RWPE1 (cell line): ENCODE measurements around the gene PRIMA1.
"Not testable (repeated sequence)": the region's sequence is repeated elsewhere in the genome, so short reads cannot be mapped to it uniquely, and the experiment has no call there.

Experiments used
- CTCF ChIA-PET: fragments of 350-600 bp; sonication (Branson Sonifier 250); formaldehyde crosslinking; extraction: SDS; loops from one replicate; lab custom pipeline; 2021; lab: Yijun Ruan, JAX
- POLR2A ChIA-PET: fragments of 400-600 bp; formaldehyde crosslinking; extraction: SDS; loops from one replicate; lab custom pipeline; 2020; ENCODE audit warnings: antibody characterized with exemption; ENCODE audit not compliant: low non-redundant PET; lab: Yijun Ruan, JAX
- DNase-seq: peaks from one replicate; pipeline ENCODE4 v3.0.0; 2012; ENCODE audit warnings: low spot score
- H3K27ac ChIP-seq: fragments of 450-650 bp; 2 replicates; pipeline ENCODE4 v1.5.1; 2017
- TF ChIP-seq, protein P1 (sequence below): fragments of 450-650 bp; conservative IDR thresholded peaks from 2 replicates; pipeline ENCODE4 v1.5.1; 2017; ENCODE audit warnings: low read depth, mild to moderate bottlenecking

PRIMA1 gene

DNA sequence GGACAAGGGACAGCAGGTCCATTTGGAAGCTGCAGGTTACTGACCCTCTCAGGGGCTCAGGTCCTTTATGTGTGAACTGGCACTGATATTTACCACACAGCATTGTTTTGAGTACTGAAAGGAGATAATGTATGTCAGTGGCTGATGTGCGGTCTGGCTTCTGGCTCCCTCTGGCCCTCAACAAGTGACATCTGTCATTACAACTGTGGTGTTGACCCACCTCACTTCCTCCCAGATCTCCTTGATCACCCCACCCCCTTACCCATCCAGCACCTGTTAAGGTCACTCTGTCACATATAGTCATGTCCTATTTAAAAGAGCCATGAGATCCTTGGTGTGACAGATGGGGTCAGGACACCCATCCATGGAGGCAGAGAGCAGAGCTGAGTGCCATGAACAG is 22.7 kb upstream of the PRIMA1 start:
- no peak for DNase-seq
- TF ChIP-seq, protein P1, sequence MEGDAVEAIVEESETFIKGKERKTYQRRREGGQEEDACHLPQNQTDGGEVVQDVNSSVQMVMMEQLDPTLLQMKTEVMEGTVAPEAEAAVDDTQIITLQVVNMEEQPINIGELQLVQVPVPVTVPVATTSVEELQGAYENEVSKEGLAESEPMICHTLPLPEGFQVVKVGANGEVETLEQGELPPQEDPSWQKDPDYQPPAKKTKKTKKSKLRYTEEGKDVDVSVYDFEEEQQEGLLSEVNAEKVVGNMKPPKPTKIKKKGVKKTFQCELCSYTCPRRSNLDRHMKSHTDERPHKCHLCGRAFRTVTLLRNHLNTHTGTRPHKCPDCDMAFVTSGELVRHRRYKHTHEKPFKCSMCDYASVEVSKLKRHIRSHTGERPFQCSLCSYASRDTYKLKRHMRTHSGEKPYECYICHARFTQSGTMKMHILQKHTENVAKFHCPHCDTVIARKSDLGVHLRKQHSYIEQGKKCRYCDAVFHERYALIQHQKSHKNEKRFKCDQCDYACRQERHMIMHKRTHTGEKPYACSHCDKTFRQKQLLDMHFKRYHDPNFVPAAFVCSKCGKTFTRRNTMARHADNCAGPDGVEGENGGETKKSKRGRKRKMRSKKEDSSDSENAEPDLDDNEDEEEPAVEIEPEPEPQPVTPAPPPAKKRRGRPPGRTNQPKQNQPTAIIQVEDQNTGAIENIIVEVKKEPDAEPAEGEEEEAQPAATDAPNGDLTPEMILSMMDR: no peak
- ChIA-PET CTCF (no interaction called here), POLR2A (no interaction called here)
- H3K27ac ChIP-seq: no peak overlapping the region

DNA sequence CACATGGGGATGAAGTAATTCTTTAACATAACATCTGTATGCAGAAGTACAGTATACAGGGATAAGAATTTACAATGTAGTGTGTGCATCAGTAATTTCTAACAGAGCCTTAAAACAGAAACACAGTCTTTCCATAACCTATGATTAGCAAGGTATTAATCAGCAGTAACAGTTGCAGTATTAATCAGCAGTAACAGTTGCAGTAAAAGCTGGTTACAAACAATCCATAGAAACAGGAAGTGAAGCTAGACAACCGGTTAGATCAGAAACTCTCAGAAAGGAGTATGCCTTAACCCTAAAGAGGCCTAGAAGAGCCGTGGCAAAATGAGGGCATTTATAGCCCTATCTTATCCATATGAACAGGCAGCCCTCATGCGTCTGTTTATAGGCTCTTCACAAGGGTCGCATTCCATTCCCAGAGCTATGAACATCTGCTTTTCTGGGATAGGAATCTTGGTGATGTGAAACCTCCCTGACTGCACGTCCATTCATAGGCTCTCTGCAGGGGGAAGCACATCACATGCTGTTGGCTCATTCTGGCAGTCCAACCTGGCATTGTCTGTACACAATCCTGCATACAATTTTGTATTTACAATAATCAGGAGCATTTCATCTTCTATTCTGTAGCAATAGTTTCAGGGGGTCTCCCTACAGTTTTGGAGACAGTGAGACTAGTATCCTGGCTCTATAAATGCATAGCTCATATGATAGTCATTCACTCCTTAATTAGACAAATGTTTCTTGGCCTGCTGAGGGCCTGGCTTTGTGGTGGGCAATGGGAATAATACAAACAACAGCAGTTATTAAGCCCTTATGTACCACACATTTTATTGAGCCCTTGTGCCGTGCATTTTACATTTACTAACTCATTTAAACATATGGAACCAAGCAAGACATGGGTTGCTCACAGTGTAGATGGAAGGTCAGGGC is 21.5 kb upstream of the PRIMA1 start:
- DNase-seq, CTCF ChIA-PET, POLR2A ChIA-PET, H3K27ac ChIP-seq: not testable (repeated sequence)

DNA sequence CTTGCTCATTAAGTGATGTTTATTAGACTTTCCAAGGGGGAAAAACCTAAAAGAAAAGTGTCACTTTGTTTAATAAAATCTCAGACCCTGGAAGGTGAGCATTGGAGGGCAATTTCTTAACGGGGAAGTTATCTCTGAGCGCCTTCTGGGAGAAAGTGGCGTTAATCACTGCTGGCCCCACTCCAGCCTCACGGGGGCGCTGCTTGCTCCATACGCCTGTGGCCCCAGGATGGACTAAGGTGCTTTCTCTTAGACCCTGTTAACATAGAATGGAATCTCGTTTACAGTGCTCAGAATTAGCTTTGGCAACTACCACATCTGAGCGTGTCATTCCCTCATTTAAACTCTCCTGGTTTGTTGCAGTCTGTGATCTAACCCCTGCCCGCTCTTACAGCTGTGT is 16.4 kb upstream of the PRIMA1 start:
- TF ChIP-seq, protein P1: no peak
- H3K27ac ChIP-seq: no peak overlapping the region
- no peak for DNase-seq
- ChIA-PET CTCF (interaction anchor here (0.7 kb wide), 1 partner anchor 87 kb away, joined by 3 read pairs; no protein-coding TSS in a partner anchor), POLR2A (no interaction called here)

DNA sequence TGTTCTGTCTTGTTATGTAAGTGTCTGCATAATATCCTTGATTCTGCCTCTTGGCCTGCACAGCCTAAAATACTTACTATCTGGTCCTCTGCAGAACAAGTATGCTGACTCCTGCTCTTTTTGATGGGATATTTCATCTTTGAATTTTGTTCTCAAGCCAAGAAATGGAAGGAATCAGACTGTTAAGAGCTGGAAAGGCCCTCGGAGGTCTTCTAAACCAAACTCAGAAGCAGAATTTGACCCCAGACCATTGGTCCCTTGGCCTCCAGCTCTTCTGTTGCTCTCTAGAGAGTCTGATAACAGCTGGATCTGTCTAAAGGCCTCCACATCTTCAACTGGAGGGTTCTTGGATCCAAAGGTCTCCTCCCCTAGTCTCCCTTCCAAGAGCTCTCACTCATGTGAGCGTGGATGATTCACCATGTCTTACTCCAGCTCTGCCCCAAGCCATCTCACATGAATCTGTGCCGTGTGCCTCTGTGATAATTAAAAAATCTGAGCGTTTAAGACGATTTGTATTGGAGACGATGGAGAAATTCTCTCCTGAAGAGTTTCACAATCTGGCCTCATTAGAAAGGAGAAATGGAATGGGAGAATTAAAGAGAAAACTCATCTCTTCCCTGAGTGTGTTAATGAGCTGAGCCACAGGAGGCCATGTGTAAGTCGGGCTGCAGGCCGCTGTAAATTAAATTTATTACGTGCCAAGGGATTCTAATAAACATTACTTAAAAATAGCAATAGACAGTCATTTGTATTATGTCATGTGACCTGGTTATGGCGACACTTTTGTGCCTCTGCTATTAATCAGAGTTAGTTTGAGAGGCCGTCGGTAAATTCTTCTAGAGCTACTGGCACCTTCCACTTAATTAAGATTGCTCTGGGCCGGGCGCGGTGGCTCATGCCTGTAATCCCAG is 15.4 kb upstream of the PRIMA1 start:
- H3K27ac ChIP-seq: no peak overlapping the region
- DNase-seq: no peak
- POLR2A ChIA-PET: no interaction called here
- CTCF ChIA-PET: interaction anchor here (0.6 to 0.7 kb wide), 2 partner anchors 11 to 88 kb away, joined by 3 to 5 read pairs; no protein-coding TSS in a partner anchor
- TF ChIP-seq, protein P1: no peak

DNA sequence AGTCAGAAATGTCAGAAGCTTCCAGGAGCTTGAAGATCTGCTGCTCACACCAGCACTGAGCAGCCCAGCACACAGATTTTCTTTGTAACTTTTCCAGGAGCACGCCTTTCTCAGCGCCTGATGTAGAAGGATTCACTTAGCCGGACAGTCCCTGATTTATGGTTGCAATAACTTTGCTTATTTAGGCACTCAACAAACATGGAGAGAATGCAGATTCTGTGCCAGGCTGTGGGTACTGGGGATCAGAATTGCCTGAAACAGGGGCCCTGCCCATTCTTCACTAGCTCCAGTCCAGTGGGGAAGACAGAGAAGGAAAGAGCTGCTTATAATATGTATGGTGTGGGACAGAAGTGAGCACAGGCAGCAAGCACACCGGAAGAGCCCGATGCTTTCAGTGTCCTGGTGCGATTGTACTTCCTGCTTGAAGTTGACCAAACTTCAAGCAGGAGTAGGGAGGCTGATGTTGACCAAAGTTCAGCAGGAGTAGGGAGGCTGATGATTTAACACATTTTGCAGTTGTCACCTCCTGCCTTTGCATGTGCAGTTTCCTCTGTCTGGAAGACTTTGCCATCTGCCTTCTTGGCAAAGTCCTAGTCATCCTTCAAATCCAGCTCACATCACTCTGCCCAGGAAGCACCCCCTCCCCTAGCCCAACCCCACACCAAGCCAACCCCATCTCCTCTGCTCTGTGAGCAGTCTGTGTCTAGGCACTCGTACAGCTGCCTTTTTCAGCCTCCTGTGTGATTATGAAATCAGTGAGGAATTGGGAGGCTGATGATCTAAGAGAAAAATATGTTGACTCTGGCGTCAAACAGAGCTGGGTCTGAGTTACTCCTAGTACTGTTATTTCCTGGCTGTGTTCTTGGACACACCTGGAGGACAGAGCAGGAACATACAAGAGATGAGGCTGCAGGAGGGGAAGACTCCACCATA is 12.0 kb upstream of the PRIMA1 start:
- CTCF ChIA-PET: interaction anchor here (0.6 kb wide), 1 partner anchor 185 kb away, joined by 3 read pairs; no protein-coding TSS in a partner anchor

DNA sequence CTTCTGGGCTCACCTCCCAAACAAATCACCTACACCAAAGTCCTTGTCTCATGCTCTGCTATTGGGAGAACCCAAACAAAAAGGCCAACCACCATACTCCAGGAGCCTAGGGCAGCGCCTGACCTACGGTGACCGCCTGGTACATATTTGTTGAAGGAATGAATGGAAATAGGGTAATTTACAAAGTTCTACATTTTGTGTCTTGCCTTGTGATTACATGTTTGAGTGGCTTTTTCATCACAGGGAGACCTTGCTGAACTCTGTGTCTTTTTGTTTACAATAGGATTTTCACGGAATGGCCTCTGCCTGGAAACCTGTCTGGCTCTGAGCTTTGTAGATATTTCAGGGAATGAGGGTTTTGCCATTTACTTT is 11.3 kb upstream of the PRIMA1 start:
- no peak for DNase-seq
- CTCF ChIA-PET: interaction anchor here (0.5 kb wide), 1 partner anchor 919 kb away, joined by 3 read pairs; no protein-coding TSS in a partner anchor
- no peak overlapping the region for H3K27ac ChIP-seq
- POLR2A ChIA-PET: no interaction called here
- TF ChIP-seq, protein P1: no peak

More for the DNA sequence above, 12.0 kb upstream of the PRIMA1 start:
- no peak overlapping the region for H3K27ac ChIP-seq
- POLR2A ChIA-PET: no interaction called here
- no peak for DNase-seq
- TF ChIP-seq, protein P1: no peak
